Limb (tissue), 2 donors: ENCODE results near the gene FYN.

ENCODE experiments used
- DNase-seq, 2 donors: peaks; one replicate each; pipeline ENCODE4 v3.0.0-alpha.2; 2016; ENCODE audit errors: extremely low spot score in 2 of 2

Gene FYN

DNA sequence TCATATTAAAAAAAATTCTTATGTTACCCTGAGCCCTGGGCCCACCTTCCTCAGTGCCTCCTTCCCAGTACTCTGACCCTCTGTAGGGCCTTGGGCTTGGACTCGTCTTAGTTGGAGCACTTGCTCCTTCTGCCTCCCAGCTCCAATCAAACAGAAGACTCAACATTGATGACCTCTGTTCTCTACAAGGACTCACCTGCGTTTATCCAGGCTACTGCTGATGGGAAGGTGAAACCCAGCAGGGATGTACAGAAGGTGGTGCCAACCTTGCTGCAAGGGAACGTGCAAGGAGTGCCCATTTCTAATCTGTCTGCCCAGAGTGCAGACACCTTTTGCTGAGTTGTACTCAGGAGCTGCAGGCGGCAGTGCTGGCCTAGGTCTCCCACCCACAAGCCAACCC is 38.9 kb downstream of the FYN start:
- DNase-seq = no peak

DNA sequence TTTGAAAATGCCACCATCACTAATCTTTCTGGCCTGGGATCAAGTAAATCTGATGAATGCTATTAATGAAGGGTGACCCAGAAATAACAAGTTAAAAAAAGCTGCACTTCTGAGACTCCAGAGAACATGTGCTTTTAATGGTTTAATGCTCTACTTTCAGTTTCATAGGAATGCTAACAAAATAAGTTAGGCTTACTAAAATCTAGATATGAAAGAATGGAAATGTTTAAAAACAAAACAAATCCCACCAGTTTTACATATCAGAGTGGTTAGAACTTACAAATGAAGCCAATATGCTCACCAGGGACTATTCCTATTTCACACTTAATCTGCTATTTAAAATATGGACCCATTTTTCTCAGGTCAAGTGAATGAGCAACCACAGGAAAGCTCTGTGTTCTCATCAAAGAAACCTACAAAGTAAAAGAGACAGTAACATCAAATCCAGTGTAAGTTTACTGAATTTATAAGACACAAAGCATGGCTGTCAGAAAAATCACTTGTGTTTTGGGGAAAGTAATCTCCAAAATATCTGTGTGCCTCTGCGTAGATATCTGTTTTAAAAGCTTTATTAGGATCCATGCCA is 40.3 kb downstream of the FYN start:
- no peak for DNase-seq

DNA sequence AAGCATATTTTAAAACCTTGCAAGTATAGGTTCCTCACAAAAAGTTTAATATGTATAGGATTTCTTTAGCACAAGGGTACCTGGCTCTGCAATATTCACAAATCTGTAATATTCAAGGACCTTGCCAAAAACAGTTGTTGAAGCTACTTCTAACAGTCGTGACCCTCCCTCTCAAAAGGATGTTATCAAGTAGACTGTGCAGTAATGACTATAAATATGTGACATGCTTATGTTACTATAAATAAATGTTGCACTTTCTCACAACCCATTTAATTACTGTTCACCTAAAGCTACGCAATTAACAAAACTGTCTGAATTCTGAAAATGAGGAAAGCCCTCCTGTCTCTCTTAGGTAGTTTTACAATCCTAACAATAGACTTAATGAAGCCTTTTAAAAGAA is 41.8 kb downstream of the FYN start:
- DNase-seq = no peak

DNA sequence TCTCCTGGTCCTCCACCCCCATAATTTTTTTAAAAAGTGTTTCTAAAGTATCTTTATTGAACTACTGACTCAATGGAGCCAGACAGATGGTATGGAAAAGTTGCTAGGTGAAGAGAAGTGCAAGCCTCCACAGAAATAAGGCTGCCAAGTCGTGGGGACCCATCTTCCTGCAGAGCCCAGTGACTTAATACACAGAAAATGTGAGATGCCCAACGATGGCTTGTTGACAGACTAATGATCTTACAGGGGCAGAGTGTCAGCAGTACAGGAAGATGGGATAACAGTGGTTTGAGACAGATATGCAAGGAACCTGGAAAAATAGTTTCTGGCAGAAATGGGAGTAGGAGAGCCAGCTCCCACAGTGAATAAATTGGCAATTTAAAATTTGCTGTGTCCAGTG is 43.3 kb downstream of the FYN start:
- no peak for DNase-seq

DNA sequence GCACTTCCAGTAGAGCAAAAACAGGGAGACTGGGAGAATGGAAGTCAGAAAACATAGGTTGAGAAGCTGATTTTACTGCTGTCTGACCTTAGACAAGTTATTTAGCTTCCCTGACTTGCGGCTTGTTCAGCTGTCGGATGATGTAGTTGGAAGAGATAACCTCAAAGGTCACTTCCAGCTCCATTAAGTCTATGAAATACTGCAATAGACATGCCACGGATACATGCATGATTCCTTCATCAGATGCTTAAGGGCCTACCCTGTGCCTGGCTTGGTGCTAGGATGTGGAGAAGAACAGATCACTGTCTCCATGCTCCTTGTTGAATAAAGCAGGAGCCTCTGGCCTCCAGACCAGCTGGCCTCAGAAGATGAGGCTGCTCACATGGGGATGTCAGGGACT is 43.7 kb downstream of the FYN start:
- no peak for DNase-seq

DNA sequence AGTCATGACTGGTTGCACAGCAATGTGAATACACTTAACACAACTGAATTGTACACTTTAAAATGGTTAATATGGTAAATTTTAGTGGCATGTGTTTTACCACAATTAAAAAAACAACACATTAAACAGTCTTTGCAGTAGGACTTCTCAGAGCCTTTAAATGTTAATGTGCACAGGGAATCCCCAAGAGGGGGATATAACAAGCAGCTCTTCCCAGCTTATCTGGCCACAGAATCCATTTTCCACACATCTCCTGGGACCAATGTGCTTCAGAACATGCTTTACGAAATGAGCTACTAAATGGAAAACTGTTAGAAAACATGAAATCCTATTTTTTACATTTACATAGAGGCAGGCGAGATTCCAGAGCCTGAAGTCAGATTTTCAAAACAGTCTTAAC is 44.4 kb downstream of the FYN start:
- DNase-seq = no peak

DNA sequence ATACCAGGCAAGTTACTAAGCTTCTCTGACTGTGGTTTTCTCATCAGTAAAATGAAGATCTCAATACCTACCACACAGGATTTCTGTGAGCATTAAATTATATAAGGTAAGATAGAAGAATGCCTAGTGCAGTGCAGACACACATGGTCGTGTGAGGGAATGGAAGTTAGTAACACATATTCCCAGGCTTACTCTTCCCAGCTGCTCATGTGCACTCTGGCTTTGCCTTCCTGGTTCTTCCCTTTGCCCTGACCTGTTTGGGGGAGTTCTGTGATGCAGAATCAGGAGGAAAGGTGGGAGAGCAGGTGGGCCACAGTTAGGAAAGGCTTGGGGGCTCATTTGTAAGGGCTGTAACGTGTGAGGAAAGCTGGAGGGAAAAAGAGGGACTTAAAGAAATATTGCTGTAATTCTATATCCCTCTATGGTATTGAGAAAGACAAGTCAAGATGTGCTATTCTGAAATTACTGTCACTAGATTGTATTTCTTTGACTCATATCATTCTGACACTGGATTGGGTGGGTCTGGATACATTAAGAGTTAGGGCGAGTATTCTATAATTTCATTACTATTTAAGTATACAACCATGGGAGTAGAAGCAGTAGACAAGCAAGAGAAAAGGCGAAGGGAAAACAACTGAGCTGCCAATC is 47.7 kb downstream of the FYN start:
- DNase-seq = no peak

DNA sequence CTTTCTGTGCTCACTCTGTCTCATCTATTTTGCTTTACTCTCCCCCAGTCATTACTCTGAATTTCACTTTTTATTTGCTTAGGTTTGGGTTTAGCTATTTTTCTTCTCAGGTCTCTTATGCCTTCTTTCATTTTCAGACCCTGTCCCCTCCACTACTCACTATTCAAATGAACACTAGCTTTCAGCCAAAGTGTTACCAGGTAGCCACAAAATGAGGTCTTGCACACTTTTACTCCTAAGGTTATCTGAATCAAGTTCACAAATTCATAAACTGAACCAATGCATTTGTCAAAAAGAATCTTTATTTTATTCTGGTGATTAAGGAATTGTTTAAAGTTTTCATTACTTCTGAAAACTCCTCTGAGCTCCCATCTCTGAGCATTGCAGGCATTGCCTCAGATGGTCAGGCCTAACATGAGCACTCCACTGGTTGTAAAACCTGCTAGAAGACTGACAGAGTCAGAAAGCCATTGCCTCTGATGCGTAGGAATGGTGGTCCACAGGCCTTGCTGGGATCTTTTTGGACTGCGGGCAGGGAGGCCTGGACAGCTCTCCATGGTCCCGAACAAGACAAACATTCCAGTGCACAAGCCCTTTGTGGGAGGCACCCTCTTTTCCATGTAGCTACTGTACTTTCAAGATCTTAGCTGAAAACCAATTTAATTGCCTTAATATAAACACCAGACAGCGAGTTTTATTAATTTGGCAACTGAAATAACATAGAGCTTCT is 48.5 kb downstream of the FYN start:
- no peak for DNase-seq

DNA sequence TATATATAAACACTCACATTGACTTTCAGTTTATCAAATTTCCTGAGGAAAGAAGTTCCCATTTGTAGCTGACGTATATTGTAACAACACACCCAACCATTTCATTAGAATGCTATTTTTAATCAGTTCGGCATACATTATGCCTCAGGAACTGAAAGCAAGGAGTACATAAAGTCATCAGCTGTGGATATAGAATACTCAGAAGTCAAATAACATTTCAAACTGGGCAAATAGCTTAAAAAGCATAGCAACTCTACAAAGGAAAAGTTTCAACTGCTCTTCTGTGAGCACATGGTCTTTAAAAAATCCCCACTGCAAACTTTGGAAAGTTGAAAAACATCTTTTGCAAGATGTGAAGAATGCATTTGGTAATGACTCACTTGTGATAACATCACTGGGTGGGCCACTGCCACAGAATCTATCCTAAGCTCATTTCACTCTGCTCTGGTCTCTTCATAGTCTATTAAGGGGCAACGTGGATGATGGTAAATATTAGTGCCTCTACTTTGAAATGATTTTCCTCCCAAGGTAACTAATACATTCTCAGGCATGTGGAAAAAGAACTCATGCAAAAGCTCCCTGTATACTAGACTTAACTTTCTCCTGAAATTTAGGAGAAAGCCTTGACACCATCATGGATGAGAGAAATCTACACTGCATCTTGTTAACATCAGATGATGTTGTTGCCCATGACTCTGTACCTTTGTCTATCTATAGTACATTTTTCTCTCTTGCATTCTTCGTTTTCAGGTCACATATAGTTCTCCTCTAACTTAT is 49.2 kb downstream of the FYN start:
- no peak for DNase-seq

DNA sequence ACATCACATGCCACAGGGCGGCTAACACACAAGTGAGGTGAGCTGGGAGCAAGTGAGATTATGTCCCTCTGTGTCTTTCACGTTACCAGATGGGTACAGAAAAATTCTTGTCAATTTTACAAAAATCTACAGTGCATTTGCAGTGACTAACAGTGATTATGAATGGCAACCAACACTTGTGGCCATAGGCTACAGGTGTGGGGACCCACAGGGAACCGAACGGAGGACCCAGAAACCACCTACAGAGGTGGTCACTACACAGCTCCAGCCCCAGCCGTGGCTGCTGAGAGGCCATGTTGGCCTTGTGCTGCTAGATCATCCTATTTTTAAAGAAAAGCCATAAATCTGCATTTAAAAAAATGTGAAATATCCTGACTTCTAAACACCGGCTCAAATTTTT is 50.2 kb downstream of the FYN start:
- DNase-seq = no peak

DNA sequence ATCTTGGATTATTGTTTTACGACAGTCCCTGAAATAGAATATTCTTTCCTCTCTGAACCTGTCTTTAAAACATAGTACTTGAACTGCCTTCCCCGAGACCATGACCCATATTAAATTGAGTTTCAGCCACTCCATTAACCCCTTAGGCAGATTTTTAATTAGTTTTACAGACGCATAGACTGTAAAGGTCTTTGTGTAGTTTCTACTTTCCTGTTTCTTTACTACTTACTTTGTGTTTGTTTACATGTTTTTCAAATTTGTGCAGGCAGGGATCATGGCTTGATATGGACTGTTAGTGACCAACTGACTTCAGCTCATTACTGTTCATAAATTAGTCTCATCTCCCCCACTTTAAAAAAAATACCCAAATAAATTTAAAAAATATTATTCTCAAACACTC is 53.8 kb downstream of the FYN start:
- DNase-seq = no peak

DNA sequence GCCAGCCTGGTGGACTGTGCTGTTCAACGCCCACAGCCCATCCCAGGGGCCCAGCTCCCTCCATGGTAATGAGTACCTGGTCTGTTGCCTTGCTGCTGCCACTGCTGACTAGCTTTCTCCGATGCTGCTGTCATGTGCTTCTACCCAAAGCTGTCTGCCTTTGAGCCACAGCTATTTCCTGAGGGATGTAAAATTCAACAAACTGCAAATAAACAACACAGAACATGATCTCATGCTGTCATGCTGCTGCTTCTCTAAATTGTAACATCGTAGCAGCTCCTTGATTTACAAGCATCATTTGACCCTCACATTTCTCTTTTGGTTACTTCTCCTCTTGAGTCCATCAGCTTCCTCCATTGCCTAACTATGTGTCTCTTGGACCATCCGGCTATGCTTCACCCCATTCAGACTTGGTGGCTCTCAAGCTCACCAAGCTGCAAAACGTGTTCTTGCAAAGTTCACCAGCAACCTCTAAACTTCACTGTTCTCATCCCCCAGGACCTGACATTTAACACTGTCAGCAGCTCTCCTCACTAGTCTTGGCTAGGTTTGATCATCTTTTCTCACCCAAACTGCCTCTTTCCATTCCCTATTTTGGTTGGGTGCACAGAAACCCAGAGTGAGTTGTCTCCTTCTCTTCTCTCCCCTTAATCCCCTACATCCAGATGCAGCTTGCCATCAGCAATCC is 54.6 kb downstream of the FYN start:
- no peak for DNase-seq

DNA sequence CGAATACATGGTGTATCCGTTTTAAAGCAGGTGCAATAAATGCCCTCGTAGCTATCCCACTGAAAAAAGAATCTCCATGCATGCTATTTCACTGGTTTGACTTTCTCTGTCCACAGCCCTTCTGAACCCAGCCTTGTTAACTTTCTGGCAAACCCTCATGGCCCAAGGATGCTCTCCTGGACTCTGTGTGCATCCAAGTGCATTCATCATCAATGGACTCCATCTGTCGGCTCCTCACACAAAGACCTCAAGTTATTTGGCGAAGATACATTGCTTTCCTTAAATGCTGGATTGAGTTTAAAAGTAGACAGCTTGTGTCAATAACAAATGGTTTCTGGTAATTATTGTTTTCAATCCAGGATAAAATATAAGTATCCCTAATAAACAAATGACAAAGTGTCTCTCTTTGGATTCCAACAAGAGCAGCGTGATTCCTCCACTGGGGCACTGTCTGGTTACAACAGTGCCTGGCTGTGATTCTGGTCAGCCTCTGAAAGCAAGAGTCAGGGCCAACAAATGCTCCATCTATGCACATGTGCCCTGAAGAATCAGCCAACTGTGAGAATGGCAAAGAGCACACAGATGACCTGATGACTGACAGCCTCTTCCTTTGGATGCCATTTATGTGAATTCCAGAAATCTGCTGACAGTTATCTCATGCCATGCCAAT is 55.7 kb downstream of the FYN start:
- DNase-seq = no peak

DNA sequence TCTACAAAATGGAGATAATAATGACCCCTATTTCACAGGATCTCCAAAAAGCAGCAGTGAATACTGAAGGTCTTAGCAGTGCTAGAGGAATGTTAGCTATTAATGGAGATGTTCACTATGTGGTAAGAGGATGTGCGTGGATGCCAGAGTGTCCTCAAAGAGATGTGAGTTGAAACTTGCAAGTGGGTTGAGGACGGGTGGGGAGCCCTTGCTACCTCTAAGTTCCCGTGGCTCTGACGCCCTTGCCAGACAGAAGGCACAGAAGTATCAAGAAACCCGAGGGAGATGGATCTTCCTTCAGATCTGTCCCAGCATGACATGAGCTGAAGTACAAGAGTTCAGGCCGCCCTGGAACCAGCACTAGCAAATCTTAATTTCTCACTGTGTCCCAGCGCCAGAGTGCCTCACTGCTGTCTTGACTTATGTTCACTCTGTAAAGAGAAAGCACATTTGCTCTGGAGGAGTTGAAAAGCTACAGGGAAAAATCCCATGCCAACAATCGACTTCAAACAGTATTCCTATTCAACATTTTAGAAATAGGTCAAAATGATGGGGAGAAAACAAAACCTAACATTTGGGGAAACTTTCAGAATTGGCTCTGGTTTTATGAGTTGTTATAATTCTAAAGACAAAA is 59.5 kb downstream of the FYN start:
- DNase-seq = no peak

DNA sequence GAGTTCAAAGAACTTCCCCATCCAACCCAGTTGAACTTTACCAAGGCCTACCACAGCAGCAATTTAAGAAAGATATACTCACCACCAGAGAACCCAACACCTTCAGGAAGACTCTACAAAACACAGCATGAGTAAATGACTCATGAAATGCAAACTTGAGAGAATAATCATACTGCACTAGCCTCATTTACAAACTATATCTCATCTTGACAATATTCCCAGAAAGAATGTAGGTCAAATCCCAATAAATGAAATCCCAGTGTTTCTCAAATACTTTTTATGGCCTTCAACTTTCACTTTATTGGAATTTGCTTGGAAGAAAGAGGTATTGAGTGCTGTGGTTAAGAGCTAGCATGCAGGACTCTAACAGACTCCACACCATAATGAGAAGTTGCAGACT is 60.0 kb downstream of the FYN start:
- no peak for DNase-seq

DNA sequence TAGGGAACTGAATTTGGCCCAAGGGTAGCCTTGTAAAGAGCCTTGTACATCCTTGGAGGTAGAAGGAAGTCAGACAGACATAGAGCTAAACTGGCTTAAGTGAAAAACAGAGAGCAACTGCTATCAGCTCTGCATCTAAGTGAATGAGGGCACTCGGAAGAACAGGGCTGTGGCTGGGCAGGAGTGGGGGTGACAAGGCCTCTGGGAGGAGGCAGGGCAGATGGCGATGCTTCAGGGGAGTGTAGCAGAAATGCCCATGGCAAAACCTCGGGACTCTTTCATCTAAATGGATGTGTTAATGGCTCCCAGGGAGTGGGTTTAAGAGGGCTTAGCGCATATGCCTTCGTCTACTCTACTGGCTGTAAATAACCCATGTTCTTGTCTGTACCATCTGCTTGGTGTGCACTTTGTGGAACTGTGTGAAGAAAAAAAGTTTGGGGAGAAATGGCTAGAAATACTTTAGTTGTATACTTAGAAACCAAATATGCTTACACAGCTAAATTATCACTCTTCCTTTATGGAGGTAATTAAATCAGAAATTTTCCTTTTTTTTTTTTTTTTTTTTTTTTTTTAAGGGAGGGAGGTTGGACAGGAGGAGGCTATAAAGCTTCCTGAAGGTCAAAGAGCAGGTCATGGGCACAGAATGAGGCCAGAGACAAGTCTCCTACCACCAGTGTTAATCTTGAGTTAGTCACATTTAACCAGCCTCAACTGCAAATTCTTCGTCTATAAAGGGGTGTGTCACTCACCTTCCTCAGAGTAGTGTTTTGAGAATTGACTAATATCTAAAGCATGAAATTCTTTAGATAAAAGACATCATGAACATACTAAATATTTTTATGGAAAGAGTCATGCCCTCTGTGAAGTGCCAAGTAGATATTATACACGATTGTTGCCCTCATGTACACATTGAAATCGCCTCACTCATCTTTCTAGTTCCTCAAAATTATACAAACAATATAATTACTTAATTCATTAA is 60.9 kb downstream of the FYN start:
- no peak for DNase-seq

DNA sequence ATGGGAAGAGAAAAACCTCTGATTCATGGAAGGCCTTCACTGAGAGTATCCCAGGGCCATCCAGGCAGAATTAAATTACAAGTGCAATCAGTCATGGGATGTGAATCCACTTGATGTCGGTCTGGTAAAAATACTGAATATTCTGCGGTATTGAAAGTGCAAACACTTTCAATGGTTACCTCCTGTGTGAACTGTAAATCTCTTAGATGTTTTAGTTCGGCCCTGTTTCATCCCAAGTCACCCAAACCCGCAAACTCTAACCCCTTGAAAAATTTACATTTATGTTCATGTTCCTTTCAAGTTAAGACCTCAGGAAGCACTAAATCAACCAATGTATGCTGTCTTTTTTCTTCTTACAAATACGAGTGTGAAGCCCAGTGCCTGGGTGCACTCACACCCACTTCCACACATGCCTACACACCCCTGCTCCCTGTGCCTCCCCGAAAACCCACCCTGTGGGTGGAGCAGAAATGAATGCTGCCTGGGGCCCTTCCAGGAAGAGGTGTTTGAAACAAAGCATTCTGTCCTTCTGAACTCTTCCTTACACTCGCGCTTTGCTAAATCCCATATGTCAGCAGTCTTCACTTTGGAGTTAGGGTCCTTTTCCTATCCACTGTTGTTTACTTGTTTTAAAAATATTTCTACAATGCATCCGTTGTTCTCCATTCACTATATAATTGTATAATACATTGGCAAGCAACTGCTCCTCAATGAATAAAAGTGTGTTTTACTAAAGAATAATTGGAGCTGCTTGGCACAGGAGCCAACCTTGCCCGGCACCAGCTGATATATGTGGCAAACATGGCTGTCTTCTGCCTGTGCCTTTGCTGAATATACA is 62.7 kb downstream of the FYN start:
- no peak for DNase-seq

DNA sequence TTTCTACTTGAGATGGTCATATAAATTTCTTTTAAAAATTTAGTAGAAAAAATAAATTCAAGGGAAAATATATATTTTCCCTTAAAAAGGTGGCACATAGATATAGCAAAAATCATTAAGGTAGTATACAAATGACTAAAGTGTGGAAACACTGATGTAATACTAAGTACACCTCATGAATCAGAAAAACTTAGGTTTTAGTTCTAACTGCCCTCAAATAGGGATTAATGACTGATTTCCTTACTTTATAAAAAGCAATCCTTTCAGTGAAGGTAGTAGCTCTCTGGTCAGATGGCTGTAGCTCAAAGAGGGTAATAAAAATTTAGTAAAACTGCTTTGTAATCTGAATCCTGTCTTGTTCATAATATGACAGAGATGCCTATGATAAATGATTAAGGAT is 63.5 kb downstream of the FYN start:
- no peak for DNase-seq

DNA sequence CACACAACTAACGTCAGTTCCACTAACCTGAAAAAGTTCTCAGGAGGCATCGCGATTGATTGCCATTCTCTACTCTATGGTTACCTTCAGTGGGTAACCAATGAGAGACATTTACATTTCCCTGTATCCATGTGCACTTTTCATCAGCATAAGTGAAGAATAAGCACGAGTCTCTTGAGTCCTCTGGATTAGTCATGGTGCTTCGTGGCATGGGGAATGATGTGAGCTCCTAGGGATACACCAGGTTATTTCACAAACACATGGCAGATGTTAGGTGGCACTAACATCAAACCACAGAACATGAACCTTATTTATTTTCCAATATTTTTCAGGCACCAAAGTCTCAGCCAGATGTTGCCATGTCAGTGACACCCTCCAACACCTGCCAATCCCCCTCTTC is 64.0 kb downstream of the FYN start:
- DNase-seq = no peak
